ENCODE results near the gene PUM2.
A peak's percentile ranks its signal among the peaks of the same experiment; 100 is the strongest.
"Not testable (repeated sequence)": the region's sequence is repeated elsewhere in the genome, so short reads cannot be mapped to it uniquely, and the experiment has no call there.

The PUM2 gene, protein sequence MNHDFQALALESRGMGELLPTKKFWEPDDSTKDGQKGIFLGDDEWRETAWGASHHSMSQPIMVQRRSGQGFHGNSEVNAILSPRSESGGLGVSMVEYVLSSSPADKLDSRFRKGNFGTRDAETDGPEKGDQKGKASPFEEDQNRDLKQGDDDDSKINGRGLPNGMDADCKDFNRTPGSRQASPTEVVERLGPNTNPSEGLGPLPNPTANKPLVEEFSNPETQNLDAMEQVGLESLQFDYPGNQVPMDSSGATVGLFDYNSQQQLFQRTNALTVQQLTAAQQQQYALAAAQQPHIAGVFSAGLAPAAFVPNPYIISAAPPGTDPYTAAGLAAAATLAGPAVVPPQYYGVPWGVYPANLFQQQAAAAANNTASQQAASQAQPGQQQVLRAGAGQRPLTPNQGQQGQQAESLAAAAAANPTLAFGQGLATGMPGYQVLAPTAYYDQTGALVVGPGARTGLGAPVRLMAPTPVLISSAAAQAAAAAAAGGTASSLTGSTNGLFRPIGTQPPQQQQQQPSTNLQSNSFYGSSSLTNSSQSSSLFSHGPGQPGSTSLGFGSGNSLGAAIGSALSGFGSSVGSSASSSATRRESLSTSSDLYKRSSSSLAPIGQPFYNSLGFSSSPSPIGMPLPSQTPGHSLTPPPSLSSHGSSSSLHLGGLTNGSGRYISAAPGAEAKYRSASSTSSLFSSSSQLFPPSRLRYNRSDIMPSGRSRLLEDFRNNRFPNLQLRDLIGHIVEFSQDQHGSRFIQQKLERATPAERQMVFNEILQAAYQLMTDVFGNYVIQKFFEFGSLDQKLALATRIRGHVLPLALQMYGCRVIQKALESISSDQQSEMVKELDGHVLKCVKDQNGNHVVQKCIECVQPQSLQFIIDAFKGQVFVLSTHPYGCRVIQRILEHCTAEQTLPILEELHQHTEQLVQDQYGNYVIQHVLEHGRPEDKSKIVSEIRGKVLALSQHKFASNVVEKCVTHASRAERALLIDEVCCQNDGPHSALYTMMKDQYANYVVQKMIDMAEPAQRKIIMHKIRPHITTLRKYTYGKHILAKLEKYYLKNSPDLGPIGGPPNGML

DNA sequence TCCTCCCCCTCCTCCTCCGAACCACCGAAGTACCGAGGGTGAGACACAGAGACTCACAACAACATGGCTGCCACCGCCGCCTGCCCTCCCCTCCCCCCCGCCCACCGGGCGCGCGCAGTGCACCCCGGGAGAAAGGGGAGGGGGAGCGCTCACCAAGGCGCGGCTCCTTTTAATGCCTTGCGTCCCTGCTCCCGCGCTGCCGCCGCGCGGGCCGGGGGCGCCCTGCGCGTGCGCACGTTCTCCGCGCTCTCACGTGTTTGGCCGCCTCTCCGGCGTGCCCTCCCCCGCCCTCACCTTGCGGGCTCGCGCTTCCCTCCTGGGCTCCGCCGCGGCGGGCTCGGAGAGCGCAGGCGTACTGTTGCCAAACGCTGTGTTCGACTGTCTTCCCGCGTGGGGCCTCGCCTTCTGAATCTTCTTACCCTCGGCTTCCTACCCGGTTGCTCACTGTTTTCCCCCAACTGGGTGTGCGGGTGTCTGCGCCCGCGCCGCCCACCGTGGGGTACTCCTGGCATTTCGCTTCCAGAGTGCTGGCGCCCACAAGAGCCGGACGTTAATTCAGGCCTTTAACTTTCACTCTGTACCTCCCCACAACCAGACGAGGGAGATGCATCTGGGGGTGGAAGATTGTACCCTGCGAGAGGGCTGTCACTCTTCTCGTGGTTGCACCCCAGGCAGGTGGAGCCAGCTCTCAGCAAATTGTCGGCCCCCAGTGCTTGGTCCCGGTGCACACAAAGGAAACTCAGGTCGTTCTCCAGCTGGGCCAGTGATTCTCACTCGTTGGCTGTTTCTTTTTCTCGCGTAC is at the start of gene PUM2:
Gene PUM2 (minus strand): TSS at position 92 of the 802 bp plus-strand sequence. CDS start 23,484 bp downstream, outside the sequence.
- DNase-seq (ENCODE audit: low spot score) = peak; percentile 97

DNA sequence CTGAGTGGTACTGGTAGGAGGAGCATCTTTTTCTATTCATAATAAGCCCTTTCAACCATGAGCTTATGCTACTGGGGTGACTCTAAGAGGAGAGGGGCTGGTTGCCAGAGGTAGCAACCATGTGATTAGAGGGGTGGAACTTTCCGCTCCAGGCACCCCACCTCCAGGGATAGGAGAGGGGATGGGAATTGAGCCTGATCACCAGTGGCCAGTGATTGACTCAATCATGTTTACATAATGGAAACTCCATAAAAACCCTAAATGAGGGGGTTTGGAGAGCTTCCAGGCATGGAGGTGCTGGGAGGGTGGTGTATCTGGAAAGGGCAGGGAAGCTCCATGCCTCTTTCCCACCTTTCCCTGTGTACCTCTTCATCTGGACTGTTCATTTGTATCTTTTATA is 49.7 kb upstream of the PUM2 start:
- no peak for DNase-seq (ENCODE audit: low spot score)

GRCh38 chr2:20398956-20399567 is 48.4 kb upstream of the PUM2 start:
- no peak for DNase-seq (ENCODE audit: low spot score)

- peak; percentile 71 for DNase-seq (ENCODE audit: low spot score)
Measured at GRCh38 chr2:20397811-20398447, 47.3 kb upstream of the PUM2 start.

DNA sequence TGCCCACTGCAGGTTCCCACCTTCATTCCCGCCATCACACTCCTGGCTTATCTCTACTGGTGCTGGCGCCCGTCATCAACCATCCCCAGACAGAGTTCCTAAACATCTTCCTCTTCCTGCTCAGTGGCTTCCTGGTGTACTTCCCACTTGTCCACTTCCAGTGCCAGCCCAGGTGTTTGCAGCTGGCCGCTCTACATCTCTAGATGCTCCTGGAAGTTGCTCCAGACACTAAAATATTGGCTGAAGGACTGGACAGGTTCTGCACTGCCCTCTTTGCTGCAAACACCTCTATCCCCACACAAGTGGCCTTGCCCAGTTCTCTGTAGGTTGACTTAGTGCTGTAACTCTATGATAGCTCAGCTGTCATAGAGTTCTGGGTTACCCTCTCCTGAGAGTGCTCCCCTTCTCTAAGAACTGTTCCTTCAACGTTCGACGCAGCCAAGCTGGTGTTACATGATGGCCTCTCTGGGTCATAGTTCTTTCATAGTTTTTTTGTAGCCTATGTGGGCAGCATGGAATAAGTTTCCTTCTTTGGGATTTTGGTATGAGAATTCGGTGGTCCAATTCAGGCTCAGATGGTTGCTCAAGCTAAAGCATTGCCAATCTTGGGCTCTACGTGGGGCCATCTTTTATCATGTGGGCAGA is 45.8 kb upstream of the PUM2 start:
- DNase-seq (ENCODE audit: low spot score) = no peak

GRCh38 chr2:20393986-20394385 is 43.3 kb upstream of the PUM2 start:
- no peak for DNase-seq (ENCODE audit: low spot score)

GRCh38 chr2:20391951-20392699 is 41.5 kb upstream of the PUM2 start:
- peak; percentile 84 for DNase-seq (ENCODE audit: low spot score)

- no peak for DNase-seq (ENCODE audit: low spot score)
Measured at GRCh38 chr2:20390524-20391123, 40.0 kb upstream of the PUM2 start.

DNA sequence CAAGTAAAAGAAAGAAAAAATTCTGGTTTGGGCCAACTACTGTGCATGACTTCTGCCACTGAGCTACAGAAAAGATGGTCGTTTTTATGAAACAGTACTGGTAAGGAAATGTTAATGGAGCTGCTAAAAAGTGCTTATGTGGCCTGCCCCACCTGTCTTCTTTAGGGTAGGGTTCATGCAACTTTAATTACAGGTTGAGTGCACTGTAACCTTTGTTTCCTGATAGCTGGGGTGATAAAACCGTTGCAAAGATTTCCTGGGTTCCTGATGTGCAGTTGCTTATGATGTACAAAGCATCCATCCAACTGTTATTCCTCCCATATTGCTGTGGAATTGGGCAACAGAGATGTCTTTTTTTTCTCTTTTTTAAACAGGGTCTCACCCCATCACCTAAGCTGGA is 34.3 kb upstream of the PUM2 start:
- DNase-seq (ENCODE audit: low spot score) = no peak

GRCh38 chr2:20382965-20383810 is 32.5 kb upstream of the PUM2 start:
- DNase-seq (ENCODE audit: low spot score) = peak; percentile 62

GRCh38 chr2:20381457-20381856 is 30.8 kb upstream of the PUM2 start:
- DNase-seq (ENCODE audit: low spot score) = peak; percentile 46

DNA sequence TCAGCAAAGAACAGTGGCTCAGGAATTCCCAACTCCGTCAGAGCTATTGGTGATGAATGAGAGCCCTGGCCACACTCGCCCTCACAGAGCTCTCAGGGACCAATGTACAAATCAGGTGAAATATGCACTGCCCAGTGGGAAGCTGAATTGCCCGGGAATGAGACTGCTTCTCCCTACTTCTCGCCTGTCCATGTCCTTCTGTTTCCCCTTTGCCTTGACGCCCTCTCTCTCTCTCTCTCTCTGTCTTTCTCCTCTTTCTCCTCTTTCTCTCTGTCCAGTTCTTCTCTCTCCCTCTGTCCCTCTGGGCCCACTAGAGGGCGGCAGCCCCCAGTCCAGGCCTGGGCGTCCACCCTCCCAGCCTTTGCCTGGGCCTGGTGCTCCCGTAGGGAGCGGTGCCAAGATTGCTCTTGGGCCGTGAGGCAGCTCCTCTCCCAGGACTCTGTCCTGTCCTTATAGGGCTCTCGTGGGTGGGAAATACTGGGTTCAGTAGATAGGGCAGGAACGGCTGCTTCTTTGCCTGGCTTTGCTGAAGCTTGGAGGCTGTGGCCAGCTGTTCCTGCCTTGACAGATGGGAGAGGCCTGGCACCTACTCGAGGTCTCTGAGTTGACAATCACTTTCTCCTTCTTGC is 28.4 kb upstream of the PUM2 start:
- peak; percentile 75 for DNase-seq (ENCODE audit: low spot score)

- no peak for DNase-seq (ENCODE audit: low spot score)
Measured at GRCh38 chr2:20378341-20378740, 27.7 kb upstream of the PUM2 start.

- DNase-seq (ENCODE audit: low spot score) = no peak
Measured at GRCh38 chr2:20377741-20378140, 27.1 kb upstream of the PUM2 start.

- not testable (repeated sequence) for DNase-seq (ENCODE audit: low spot score)
Measured at GRCh38 chr2:20374982-20375381, 24.3 kb upstream of the PUM2 start.

DNA sequence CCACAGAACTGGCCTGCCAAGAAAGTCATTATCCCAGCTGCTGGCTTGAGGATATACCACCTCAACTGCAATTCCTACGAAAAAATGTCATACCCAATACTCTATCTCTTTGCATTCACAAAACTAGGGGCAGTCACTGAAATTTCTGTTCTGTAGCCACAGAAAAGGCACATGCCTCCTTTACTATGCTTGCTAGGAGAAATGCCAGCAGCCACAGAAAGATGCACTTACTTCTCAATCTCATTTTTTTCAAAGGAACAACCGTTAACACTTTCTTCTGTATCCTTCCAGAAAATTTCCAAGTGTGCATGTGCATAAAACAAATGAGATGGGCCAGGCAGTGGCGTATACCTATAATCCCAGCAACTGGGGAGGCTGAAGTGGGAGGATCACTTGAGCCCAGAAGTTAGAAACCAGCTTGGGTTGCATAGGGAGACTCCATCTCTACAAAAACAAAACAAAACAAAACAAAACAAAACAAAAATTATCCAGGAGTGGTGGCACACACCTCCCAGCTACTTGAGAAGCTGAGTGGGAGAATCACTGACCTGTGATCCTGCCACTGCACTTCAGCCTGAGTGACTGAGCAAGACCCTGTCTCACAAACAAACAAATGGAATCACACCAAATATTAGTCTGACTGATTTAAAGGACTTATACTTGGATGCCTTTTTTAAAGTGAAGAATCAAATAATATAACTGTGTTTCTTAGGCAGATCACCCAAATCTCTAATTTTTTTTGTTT is 22.4 kb upstream of the PUM2 start:
- no peak for DNase-seq (ENCODE audit: low spot score)

Measured in kidney tubule cell (primary cell).